Measurements from ENCODE around the gene CHD6.
A peak's percentile ranks its signal among the peaks of the same experiment; 100 is the strongest.

Gene CHD6

GRCh38 chr20:41457173-41457857, 160.9 kb downstream of the CHD6 start:
- no peak for DNase-seq

- no peak for DNase-seq
Observed at GRCh38 chr20:41456351-41456750, 161.8 kb downstream of the CHD6 start.

GRCh38 chr20:41454250-41454649, 163.9 kb downstream of the CHD6 start:
- no peak for DNase-seq

GRCh38 chr20:41453010-41453950, 164.9 kb downstream of the CHD6 start:
- no peak for DNase-seq

- DNase-seq = no peak
Observed at GRCh38 chr20:41452226-41452625, 166.0 kb downstream of the CHD6 start.

- DNase-seq = no peak
Observed at GRCh38 chr20:41447006-41447405, 171.2 kb downstream of the CHD6 start.

GRCh38 chr20:41446456-41446855, 171.7 kb downstream of the CHD6 start:
- peak; percentile 46 to 63 for DNase-seq

GRCh38 chr20:41444821-41445220, 173.4 kb downstream of the CHD6 start:
- peak in 1 of 2 experiments; percentile 5 for DNase-seq

- no peak for DNase-seq
Observed at GRCh38 chr20:41443691-41444090, 174.5 kb downstream of the CHD6 start.

- no peak for DNase-seq
Observed at GRCh38 chr20:41440882-41441281, 177.3 kb downstream of the CHD6 start.

GRCh38 chr20:41437836-41438235, 180.3 kb downstream of the CHD6 start:
- DNase-seq = no peak

GRCh38 chr20:41436679-41437078, 181.5 kb downstream of the CHD6 start:
- no peak for DNase-seq

- DNase-seq = no peak
Observed at GRCh38 chr20:41433203-41433602, 185.0 kb downstream of the CHD6 start.

GRCh38 chr20:41432746-41433145, 185.4 kb downstream of the CHD6 start:
- DNase-seq = no peak

GRCh38 chr20:41428285-41428684, 189.9 kb downstream of the CHD6 start:
- no peak for DNase-seq

- DNase-seq = no peak
Observed at GRCh38 chr20:41427833-41428232, 190.3 kb downstream of the CHD6 start.

GRCh38 chr20:41426976-41427375, 191.2 kb downstream of the CHD6 start:
- DNase-seq = no peak

GRCh38 chr20:41426086-41426830, 191.9 kb downstream of the CHD6 start:
- no peak for DNase-seq

GRCh38 chr20:41425180-41425884, 192.8 kb downstream of the CHD6 start:
- no peak for DNase-seq

- DNase-seq = no peak
Observed at GRCh38 chr20:41424546-41424945, 193.6 kb downstream of the CHD6 start.

GRCh38 chr20:41424011-41424410, 194.2 kb downstream of the CHD6 start:
- no peak for DNase-seq

- no peak for DNase-seq
Observed at GRCh38 chr20:41422953-41423352, 195.2 kb downstream of the CHD6 start.
